ENCODE measurements around the gene RBMY1F. TPM values are rescaled to one million over a fixed set of nuclear protein-coding genes. Genes with fewer than 3 reads are reported as not detected.
"Not testable (repeated sequence)": the region's sequence is repeated elsewhere in the genome, so short reads cannot be mapped to it uniquely, and the experiment has no call there.

Gene RBMY1F
- total RNA-seq = not detected in 2 replicates

GRCh38 chrY:22182823-22183222 is at the start of gene RBMY1F:
Gene RBMY1F, minus strand, starts transcription at chrY:22182923. Its CDS starts 1,954 bp downstream, at chrY:22180969.
- intact Hi-C loops (cut with micrococcal nuclease); H3K4me1 Mint-ChIP-seq; H3K36me3 Mint-ChIP-seq (ENCODE audit: low read depth); H3K9me3 Mint-ChIP-seq; H3K4me3 Mint-ChIP-seq; H3K27ac Mint-ChIP-seq; DNase-seq; H3K27me3 Mint-ChIP-seq: not testable (repeated sequence)

DNA sequence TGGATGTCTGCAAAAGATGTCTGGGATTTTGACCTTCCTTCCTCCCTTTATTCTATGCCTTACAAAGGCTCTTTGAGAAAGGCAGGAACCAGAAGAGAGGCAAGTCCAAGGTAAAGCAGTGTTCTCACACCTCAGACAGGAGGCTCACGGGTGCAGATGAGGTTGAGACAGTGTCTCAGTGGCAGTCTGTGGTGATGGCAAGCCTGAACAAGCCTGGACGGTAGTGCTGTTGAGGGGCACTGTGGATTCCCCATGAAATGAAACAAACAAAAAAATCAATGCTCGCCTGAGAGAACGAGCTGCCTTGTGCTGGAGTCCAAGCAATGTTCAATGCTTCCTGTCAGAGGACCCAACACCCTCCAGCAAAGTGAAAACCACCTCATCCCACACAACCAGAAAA is 31.6 kb downstream of the RBMY1F start:
- H3K4me3 Mint-ChIP-seq; H3K36me3 Mint-ChIP-seq (ENCODE audit: low read depth); H3K4me1 Mint-ChIP-seq; DNase-seq; H3K9me3 Mint-ChIP-seq; intact Hi-C loops (cut with micrococcal nuclease); H3K27ac Mint-ChIP-seq; H3K27me3 Mint-ChIP-seq: not testable (repeated sequence)

DNA sequence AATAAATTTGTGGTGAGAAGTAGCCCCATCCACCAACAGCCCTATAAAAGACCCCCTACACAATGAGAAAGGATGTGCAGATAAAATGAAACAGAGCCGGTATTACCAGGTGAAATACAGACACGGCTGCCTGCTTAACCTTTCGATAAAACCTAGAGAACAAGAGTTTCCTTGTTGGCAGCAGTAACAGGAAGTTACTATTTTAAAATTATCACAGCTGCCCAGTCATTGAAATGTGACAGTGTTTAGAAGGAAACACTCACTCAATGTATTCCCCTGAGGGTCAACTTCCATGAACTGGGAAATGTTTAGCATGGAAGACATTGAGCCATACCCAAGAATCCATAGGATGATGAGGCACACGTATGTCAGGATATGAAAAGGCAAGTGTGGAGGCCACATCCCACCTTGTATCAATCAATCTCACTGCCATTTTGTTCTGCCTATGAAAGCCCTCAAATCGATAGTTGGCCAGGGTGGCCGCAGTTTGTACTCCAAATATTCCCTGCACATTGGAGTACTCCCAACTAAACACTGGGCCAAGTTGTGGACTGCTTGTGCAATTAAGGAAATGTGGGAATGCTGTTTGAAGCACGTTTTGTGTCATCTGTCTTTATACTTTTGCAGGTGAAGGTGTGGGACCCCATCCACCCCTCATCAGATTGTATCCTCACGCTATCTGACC is 41.6 kb downstream of the RBMY1F start:
- H3K27me3 Mint-ChIP-seq; DNase-seq; H3K9me3 Mint-ChIP-seq; H3K27ac Mint-ChIP-seq; H3K4me1 Mint-ChIP-seq; H3K4me3 Mint-ChIP-seq; intact Hi-C loops (cut with micrococcal nuclease); H3K36me3 Mint-ChIP-seq (ENCODE audit: low read depth): not testable (repeated sequence)

- DNase-seq; H3K36me3 Mint-ChIP-seq (ENCODE audit: low read depth); intact Hi-C loops (cut with micrococcal nuclease); H3K27me3 Mint-ChIP-seq; H3K27ac Mint-ChIP-seq; H3K9me3 Mint-ChIP-seq; H3K4me1 Mint-ChIP-seq; H3K4me3 Mint-ChIP-seq: not testable (repeated sequence)
Observed at GRCh38 chrY:22134719-22135118, 48.0 kb downstream of the RBMY1F start.

GRCh38 chrY:22130494-22130893 is 52.2 kb downstream of the RBMY1F start:
- H3K36me3 Mint-ChIP-seq (ENCODE audit: low read depth); DNase-seq; H3K4me3 Mint-ChIP-seq; H3K4me1 Mint-ChIP-seq; H3K27ac Mint-ChIP-seq; H3K27me3 Mint-ChIP-seq; intact Hi-C loops (cut with micrococcal nuclease); H3K9me3 Mint-ChIP-seq: not testable (repeated sequence)

Other genes starting within 250 kb of the RBMY1F start
- not detected in 2 replicates for gene RBMY1J, start 220.5 kb upstream of the RBMY1F start, total RNA-seq